SK-N-SH (cell line): Measurements from ENCODE around the gene HOTAIR. TPM values are rescaled to one million over a fixed set of nuclear protein-coding genes. Genes with fewer than 3 reads are reported as not detected.
A peak's percentile ranks its signal among the peaks of the same experiment; 100 is the strongest.

Experiments
- CTCF ChIA-PET: fragments of 300-600, 350-600 bp; formaldehyde crosslinking; extraction: SDS; loops from one replicate; lab custom pipeline; 2021; lab: Yijun Ruan, JAX
- POLR2A ChIA-PET: fragments of 350-600 bp; sonication (Branson Sonifier 250); formaldehyde crosslinking; extraction: SDS; loops from one replicate; lab custom pipeline; 2020; ENCODE audit warnings: antibody characterized with exemption, inconsistent platforms; lab: Yijun Ruan, JAX
- DNase-seq: peaks from one replicate; pipeline ENCODE4 v3.0.0; 2012
- H2AFZ ChIP-seq: fragments of 200-600 bp; sonication (generic); 2 replicates; pipeline ENCODE4 v1.8.1; 2016; ENCODE audit warnings: antibody characterized with exemption, mild to moderate bottlenecking, low read depth
- H3F3A ChIP-seq: fragments of 200-600 bp; sonication (generic); replicated peaks from 2 replicates; pipeline ENCODE3; 2016; ENCODE audit warnings: antibody characterized with exemption, mild to moderate bottlenecking; ENCODE audit not compliant: insufficient read depth
- H3K27ac ChIP-seq, 2 experiments: fragments of 200-500 bp in 1 of 2; fragments of 200-600 bp in 1 of 2; sonication (Bioruptor generic) in 1 of 2; sonication (generic), shearing (Covaris generic) in 1 of 2; 2 replicates each; pipeline versions ENCODE4 v1.5.1 to v1.6.1; 2014 to 2016; ENCODE audit warnings: low read depth in 2 of 2, inconsistent platforms in 1 of 2, low read length in 1 of 2, mild to moderate bottlenecking in 1 of 2, mixed read lengths in 1 of 2
- H3K27me3 ChIP-seq: fragments of 200-600 bp; sonication (generic), shearing (Covaris generic); 2 replicates; pipeline ENCODE4 v1.6.1; 2016; ENCODE audit warnings: mixed run types; ENCODE audit not compliant: insufficient read depth
- H3K36me3 ChIP-seq, 2 experiments: fragments of 200-500 bp in 1 of 2; fragments of 200-600 bp in 1 of 2; sonication (Bioruptor generic) in 1 of 2; sonication (generic) in 1 of 2; replicated peaks in 1 of 2; 2 replicates each; pipeline versions ENCODE3 to v1.5.1; 2014 to 2016; ENCODE audit warnings: low read length in 1 of 2, mild to moderate bottlenecking in 1 of 2; ENCODE audit not compliant: insufficient read depth in 2 of 2, control insufficient read depth in 1 of 2
- H3K4me1 ChIP-seq, 2 experiments: fragments of 200-500 bp in 1 of 2; fragments of 200-600 bp in 1 of 2; sonication (Bioruptor generic) in 1 of 2; sonication (generic), shearing (Covaris generic) in 1 of 2; 2 replicates each; pipeline versions ENCODE4 v1.5.1 to v1.6.1; 2014 to 2016; ENCODE audit warnings: low read depth in 1 of 2, low read length in 1 of 2, mixed run types in 1 of 2; ENCODE audit not compliant: insufficient read depth in 2 of 2, control insufficient read depth in 1 of 2
- H3K4me2 ChIP-seq: fragments of 200-600 bp; sonication (generic), shearing (Covaris generic); 2 replicates; pipeline ENCODE4 v1.6.1; 2017; ENCODE audit warnings: mixed run types
- H3K4me3 ChIP-seq, 2 experiments: fragments of 200-500 bp in 1 of 2; fragments of 200-600 bp in 1 of 2; sonication (Bioruptor generic) in 1 of 2; sonication (generic), shearing (Covaris generic) in 1 of 2; 2 replicates each; pipeline versions ENCODE4 v1.5.1 to v1.8.1; 2014 to 2016; ENCODE audit warnings: low read depth in 2 of 2, inconsistent platforms in 1 of 2, low read length in 1 of 2, mild to moderate bottlenecking in 1 of 2, mixed read lengths in 1 of 2, moderate library complexity in 1 of 2
- H3K79me2 ChIP-seq: fragments of 200-600 bp; sonication (generic); 2 replicates; pipeline ENCODE4 v1.8.1; 2017; ENCODE audit warnings: mild to moderate bottlenecking; ENCODE audit not compliant: insufficient read depth
- H3K9ac ChIP-seq: fragments of 200-600 bp; sonication (generic); 2 replicates; pipeline ENCODE4 v1.6.1; 2017; ENCODE audit warnings: mixed run types
- H3K9me2 ChIP-seq: fragments of 200-600 bp; sonication (generic); 2 replicates; pipeline ENCODE4 v1.6.1; 2017; ENCODE audit warnings: mixed run types
- H3K9me3 ChIP-seq: fragments of 200-600 bp; sonication (generic); 2 replicates; pipeline ENCODE4 v1.6.1; 2017; ENCODE audit warnings: mixed run types, mild to moderate bottlenecking, moderate library complexity
- H4K20me1 ChIP-seq: fragments of 200-600 bp; sonication (generic); 2 replicates; pipeline ENCODE4 v1.6.1; 2017; ENCODE audit warnings: mild to moderate bottlenecking, mixed run types; ENCODE audit not compliant: insufficient read depth
- EZH2phosphoT487 ChIP-seq: fragments of 200-600 bp; sonication (generic); IDR thresholded peaks from 2 replicates; pipeline ENCODE4 v1.6.1; 2017; ENCODE audit warnings: low read depth, mixed run types, mild to moderate bottlenecking, antibody characterized with exemption, moderate library complexity, borderline replicate concordance
- FOSL2 ChIP-seq: IDR thresholded peaks from 2 replicates; pipeline ENCODE4 v1.4.0; 2012; ENCODE audit warnings: low read depth, mild to moderate bottlenecking, moderate library complexity, borderline replicate concordance
- FOXM1 ChIP-seq: IDR thresholded peaks from 2 replicates; pipeline ENCODE4 v1.4.0; 2012; ENCODE audit warnings: low read depth, mild to moderate bottlenecking
- GABPA ChIP-seq: IDR thresholded peaks from 2 replicates; pipeline ENCODE4 v1.4.0; 2012; ENCODE audit warnings: low read depth, mild to moderate bottlenecking
- GATA2 ChIP-seq: sonication (generic); formaldehyde crosslinking; IDR thresholded peaks from 2 replicates; pipeline ENCODE4 v1.5.0; 2020; ENCODE audit warnings: mild to moderate bottlenecking, missing genetic modification reagents
- IRF3 ChIP-seq: fragments of 150-350 bp; IDR thresholded peaks from 2 replicates; pipeline ENCODE4 v1.6.1; 2016; ENCODE audit warnings: mild to moderate bottlenecking, low read depth, low read length
- JUND ChIP-seq: IDR thresholded peaks from 2 replicates; pipeline ENCODE4 v1.4.0; 2012
- POLR2AphosphoS5 ChIP-seq: IDR thresholded peaks from 2 replicates; pipeline ENCODE4 v1.6.1; 2012; ENCODE audit warnings: low read depth, low read length
- SIN3A ChIP-seq: IDR thresholded peaks from 2 replicates; pipeline ENCODE4 v1.6.1; 2012; ENCODE audit warnings: low read depth, mild to moderate bottlenecking, low read length, moderate library complexity, borderline replicate concordance
- TAF1 ChIP-seq: IDR thresholded peaks from 2 replicates; pipeline ENCODE4 v1.6.1; 2012; ENCODE audit warnings: low read depth, mild to moderate bottlenecking, low read length, moderate library complexity, borderline replicate concordance
- TCF12 ChIP-seq: IDR thresholded peaks from 2 replicates; pipeline ENCODE4 v1.4.0; 2012
- TEAD4 ChIP-seq: IDR thresholded peaks from 2 replicates; pipeline ENCODE4 v1.4.0; 2012; ENCODE audit warnings: mild to moderate bottlenecking, borderline replicate concordance; ENCODE audit not compliant: insufficient read depth
- YY1 ChIP-seq: IDR thresholded peaks from 2 replicates; pipeline ENCODE4 v1.4.0; 2012; ENCODE audit warnings: low read depth, mild to moderate bottlenecking
- WGBS: methylation state at CpG from one replicate; pipeline ENCODE4 v1.1.6; 2017; ENCODE audit warnings: low lambda C conversion rate; 5-methylcytosine and 5-hydroxymethylcytosine counted together
- polyA plus RNA-seq, 3 experiments: library from polyadenylated mRNA; depleted of rRNA; stranded (reverse); fragments of >200 nt; gene quantifications; 2 replicates each; pipeline ENCODE4 v1.2.3, GENCODE V29; 2012
- TF ChIP-seq, protein P1 (sequence below): fragments of 150-350 bp; IDR thresholded peaks from 2 replicates; pipeline ENCODE4 v1.6.1; 2017; ENCODE audit warnings: antibody characterized with exemption, low read length, low read depth, borderline replicate concordance
- TF ChIP-seq, protein P2 (sequence below): IDR thresholded peaks from 2 replicates; pipeline ENCODE4; 2012
- TF ChIP-seq, protein P3 (sequence below): IDR thresholded peaks from 2 replicates; pipeline ENCODE4 v1.4.0; 2012; ENCODE audit warnings: low read depth, borderline replicate concordance

HOTAIR gene
- polyA plus RNA-seq, 1 of the 3 experiments (the other 2 are of a cell fraction), result not detected

DNA sequence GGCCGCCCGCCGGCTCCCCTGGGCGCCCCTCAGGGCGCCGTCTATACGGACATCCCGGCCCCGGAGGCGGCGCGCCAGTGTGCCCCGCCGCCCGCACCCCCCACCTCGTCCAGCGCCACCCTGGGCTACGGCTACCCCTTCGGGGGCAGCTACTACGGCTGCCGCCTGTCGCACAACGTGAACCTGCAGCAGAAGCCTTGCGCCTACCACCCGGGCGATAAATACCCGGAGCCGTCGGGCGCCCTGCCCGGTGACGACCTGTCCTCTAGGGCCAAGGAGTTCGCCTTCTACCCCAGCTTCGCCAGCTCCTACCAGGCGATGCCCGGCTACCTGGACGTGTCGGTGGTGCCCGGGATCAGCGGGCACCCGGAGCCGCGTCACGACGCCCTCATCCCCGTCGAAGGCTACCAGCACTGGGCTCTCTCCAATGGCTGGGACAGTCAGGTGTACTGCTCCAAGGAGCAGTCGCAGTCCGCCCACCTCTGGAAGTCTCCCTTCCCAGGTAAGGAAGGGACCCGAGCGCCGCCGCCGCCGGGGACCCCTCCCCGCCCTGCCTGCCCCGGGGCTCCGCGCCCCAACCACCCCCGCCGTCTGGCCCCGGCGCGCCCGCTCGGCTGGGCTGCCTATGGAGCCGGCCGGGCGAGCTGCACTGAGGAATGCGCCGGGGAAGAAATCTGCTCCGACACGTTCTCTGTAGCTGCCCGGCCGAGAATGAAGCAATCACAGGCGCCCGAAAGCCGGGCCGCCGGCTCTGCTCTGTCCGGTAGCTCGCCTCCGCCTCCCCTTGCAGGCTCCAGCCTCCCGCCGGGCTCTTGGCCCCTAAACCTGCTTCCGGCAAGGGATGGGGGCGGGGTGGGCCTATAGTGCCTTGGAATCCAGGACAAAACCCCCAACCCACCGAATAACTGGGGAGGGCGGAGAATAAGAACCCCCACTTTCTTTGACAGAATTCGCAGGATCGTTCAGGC, 35.3 kb downstream of the HOTAIR start:
- Histone ChIP-seq H4K20me1 (no peaks in the 10 kb centered on the region), H3K79me2 (no peaks in the 10 kb centered on the region), H3F3A (no peaks in the 10 kb centered on the region), H3K4me2 (no peak overlapping the region), H3K9me2 (no peaks in the 10 kb centered on the region), H2AFZ (no peak overlapping the region), H3K36me3 (no peaks in the 10 kb centered on the region), H3K9ac (no peak overlapping the region), H3K27me3 (peaks cover 98% of the 10 kb centered on the region), H3K4me3 (no peak overlapping the region), H3K27ac (no peak overlapping the region), H3K9me3 (no peaks in the 10 kb centered on the region), H3K4me1 (no peaks in the 10 kb centered on the region; a peak in 1 of 4 replicates)
- WGBS, result 9% methylated on average over 42 of the region's 91 CpGs
- ChIA-PET CTCF (interaction anchor here (0.7 to 4.9 kb wide), 11 partner anchors 14 to 464 kb away, joined by 3 to 16 read pairs (median 3); no protein-coding TSS in a partner anchor), POLR2A (no interaction called here)
- TF ChIP-seq, protein P1, sequence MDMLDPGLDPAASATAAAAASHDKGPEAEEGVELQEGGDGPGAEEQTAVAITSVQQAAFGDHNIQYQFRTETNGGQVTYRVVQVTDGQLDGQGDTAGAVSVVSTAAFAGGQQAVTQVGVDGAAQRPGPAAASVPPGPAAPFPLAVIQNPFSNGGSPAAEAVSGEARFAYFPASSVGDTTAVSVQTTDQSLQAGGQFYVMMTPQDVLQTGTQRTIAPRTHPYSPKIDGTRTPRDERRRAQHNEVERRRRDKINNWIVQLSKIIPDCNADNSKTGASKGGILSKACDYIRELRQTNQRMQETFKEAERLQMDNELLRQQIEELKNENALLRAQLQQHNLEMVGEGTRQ, result no peak
- no peak for TF ChIP-seq TEAD4
- TF ChIP-seq SIN3A, result no peak
- TF ChIP-seq TAF1, result no peak
- no peak for TF ChIP-seq FOSL2
- no peak for TF ChIP-seq TCF12
- no peak for TF ChIP-seq GATA2 (CRISPR knock-in tag)
- no peak for TF ChIP-seq GABPA
- TF ChIP-seq JUND, result no peak
- TF ChIP-seq, protein P2, sequence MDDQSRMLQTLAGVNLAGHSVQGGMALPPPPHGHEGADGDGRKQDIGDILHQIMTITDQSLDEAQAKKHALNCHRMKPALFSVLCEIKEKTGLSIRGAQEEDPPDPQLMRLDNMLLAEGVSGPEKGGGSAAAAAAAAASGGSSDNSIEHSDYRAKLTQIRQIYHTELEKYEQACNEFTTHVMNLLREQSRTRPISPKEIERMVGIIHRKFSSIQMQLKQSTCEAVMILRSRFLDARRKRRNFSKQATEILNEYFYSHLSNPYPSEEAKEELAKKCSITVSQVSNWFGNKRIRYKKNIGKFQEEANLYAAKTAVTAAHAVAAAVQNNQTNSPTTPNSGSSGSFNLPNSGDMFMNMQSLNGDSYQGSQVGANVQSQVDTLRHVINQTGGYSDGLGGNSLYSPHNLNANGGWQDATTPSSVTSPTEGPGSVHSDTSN, result no peak
- TF ChIP-seq POLR2AphosphoS5, result no peak
- peak; percentile 35 for DNase-seq

DNA sequence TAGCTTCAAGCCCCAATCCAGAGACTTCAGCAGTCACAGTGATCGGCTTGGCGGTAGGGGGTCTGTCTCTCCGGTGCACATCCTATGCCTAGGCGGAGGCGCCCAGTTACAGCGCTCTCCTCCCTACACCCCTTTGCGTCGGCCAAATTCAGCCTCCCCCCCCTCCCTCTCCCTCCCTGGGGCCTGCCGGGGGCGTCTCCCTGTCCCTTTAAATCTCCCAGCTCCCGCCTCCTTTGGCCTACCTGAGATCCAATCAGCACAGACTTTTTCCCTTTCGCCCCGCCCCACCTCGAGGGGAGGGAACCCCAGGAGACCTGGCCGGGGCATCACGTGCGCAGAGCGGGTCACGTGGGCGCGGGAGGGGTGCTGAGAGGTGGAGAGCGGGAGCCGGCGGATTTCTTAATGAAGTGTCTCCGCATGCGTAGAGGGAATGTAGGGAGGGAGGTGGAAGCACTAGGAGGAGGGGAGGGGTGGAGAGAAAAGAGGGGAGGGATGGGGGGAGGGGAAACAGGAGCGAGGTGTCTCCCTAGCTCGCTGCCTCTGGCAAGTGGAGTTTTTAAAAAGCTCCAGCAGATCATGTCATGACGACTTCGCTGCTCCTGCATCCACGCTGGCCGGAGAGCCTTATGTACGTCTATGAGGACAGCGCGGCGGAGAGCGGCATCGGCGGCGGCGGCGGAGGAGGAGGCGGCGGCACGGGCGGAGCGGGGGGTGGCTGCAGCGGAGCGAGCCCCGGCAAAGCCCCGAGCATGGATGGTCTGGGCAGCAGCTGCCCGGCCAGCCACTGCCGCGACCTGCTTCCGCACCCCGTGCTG, 36.2 kb downstream of the HOTAIR start, which contains the start of gene HOXC13:
HOXC13 (plus strand) TSS at position 506 of the 815 bp plus-strand sequence; CDS start at position 582, 76 bp downstream.
- Histone ChIP-seq H3K4me2 (no peak within 1 kb of the TSS), H3K9me2 (no peaks in the 10 kb centered on the region)

More for the DNA sequence above, 36.2 kb downstream of the HOTAIR start, which contains the start of gene HOXC13:
- ChIA-PET POLR2A (no interaction called here), CTCF (interaction anchor here (0.8 to 4.9 kb wide), 9 partner anchors 13 to 465 kb away, joined by 3 to 16 read pairs (median 4); no protein-coding TSS in a partner anchor)
- H3K79me2 ChIP-seq, result no peaks in the 10 kb centered on the region
- no peak within 1 kb of the TSS; a peak in 1 of 4 replicates for H3K4me3 ChIP-seq
- H3K27me3 ChIP-seq, result peaks cover 98% of the 10 kb centered on the region
- no peaks in the 10 kb centered on the region; a peak in 1 of 4 replicates for H3K4me1 ChIP-seq
- H3K36me3 ChIP-seq, result no peaks in the 10 kb centered on the region
- H4K20me1 ChIP-seq, result no peaks in the 10 kb centered on the region
- DNase-seq, result peak; percentile 86
- WGBS, result 6% methylated on average over 41 of the region's 56 CpGs
- H2AFZ ChIP-seq, result no peak within 1 kb of the TSS
- H3F3A ChIP-seq, result no peaks in the 10 kb centered on the region
- no peaks in the 10 kb centered on the region for H3K9me3 ChIP-seq
- H3K27ac ChIP-seq, result no peak within 1 kb of the TSS
- no peak within 1 kb of the TSS for H3K9ac ChIP-seq
- TF ChIP-seq TAF1, result no peak
- TF ChIP-seq IRF3, result no peak
- TF ChIP-seq TCF12, result no peak
- TF ChIP-seq FOSL2, result no peak
- TF ChIP-seq, protein P3, sequence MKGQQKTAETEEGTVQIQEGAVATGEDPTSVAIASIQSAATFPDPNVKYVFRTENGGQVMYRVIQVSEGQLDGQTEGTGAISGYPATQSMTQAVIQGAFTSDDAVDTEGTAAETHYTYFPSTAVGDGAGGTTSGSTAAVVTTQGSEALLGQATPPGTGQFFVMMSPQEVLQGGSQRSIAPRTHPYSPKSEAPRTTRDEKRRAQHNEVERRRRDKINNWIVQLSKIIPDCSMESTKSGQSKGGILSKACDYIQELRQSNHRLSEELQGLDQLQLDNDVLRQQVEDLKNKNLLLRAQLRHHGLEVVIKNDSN, result peak; percentile 88
- TF ChIP-seq GABPA, result no peak
- TF ChIP-seq, protein P1, result peak; percentile 67; the same call in 1 of the 2 replicates
- TF ChIP-seq EZH2phosphoT487, result peak; percentile 73
- no peak for TF ChIP-seq YY1
- no peak for TF ChIP-seq FOXM1
- TF ChIP-seq, all 33 proteins: peak for 3
